H1 (cell line): ENCODE measurements around the gene CTDP1. TPM values are rescaled to one million over a fixed set of nuclear protein-coding genes. Genes with fewer than 3 reads are reported as not detected.

Experiments used
- CTCF ChIA-PET: fragments of 300-600 bp; sonication (Branson Sonifier 250); formaldehyde crosslinking; loops from one replicate; lab custom pipeline; 2021; ENCODE audit not compliant: partially characterized antibody; lab: Charles Lee
- POLR2A ChIA-PET: fragments of 300-600 bp; sonication (Branson Sonifier 250); formaldehyde crosslinking; loops from one replicate; lab custom pipeline; 2021; ENCODE audit warnings: inconsistent platforms; ENCODE audit not compliant: partially characterized antibody; lab: Charles Lee
- DNase-seq, 2 experiments: peaks; one replicate each; pipeline versions ENCODE4 v3.0.0 to v3.0.0-alpha.2; 2010 to 2022; ENCODE audit warnings: low spot score in 2 of 2, low read depth in 1 of 2, mixed read lengths in 1 of 2
- FAIRE-seq: peaks from 2 replicates; lab custom pipeline; 2011; peaks lifted over from hg19 to GRCh38; lab: Jason Lieb, UNC
- H2AFZ ChIP-seq: 2 replicates; pipeline ENCODE4 v1.8.1; 2012; ENCODE audit warnings: low read length, inconsistent platforms
- H2AK5ac ChIP-seq: 2 replicates; pipeline ENCODE4 v1.6.1; 2013; ENCODE audit warnings: low read depth, low read length
- H2BK120ac ChIP-seq: replicated peaks from 2 replicates; pipeline ENCODE3; 2013; ENCODE audit warnings: low read depth, low read length, inconsistent platforms
- H2BK12ac ChIP-seq: 2 replicates; pipeline ENCODE4 v1.6.1; 2013; ENCODE audit warnings: low read depth, low read length
- H2BK15ac ChIP-seq: 2 replicates; pipeline ENCODE4 v1.6.1; 2013; ENCODE audit warnings: low read length
- H2BK20ac ChIP-seq: 2 replicates; pipeline ENCODE4 v1.6.1; 2013; ENCODE audit warnings: low read length
- H2BK5ac ChIP-seq: 2 replicates; pipeline ENCODE4 v1.6.1; 2013; ENCODE audit warnings: low read depth, low read length
- H3K14ac ChIP-seq: 2 replicates; pipeline ENCODE4 v1.6.1; 2013; ENCODE audit warnings: inconsistent platforms; ENCODE audit not compliant: insufficient read length
- H3K18ac ChIP-seq: 2 replicates; pipeline ENCODE4 v1.6.1; 2013; ENCODE audit warnings: low read length; ENCODE audit errors: extremely low read depth
- H3K23ac ChIP-seq: 2 replicates; pipeline ENCODE4 v1.6.1; 2013; ENCODE audit warnings: inconsistent platforms; ENCODE audit not compliant: insufficient read length
- H3K23me2 ChIP-seq: 2 replicates; pipeline ENCODE4 v1.6.1; 2013; ENCODE audit warnings: low read depth, low read length
- H3K27ac ChIP-seq: 2 replicates; pipeline ENCODE4 v1.6.1; 2011; ENCODE audit warnings: low read depth, low read length, inconsistent platforms
- H3K27me3 ChIP-seq, 4 experiments: replicated peaks in 1 of 4; 1 replicate in 1 of 4; 2 replicates in 3 of 4; pipeline versions ENCODE4 v1.6.1 to v1.8.1; 2011 to 2013; ENCODE audit warnings: low read length in 3 of 4, mild to moderate bottlenecking in 3 of 4, inconsistent platforms in 2 of 4, mixed read lengths in 2 of 4, moderate library complexity in 1 of 4; ENCODE audit not compliant: control insufficient read depth in 3 of 4, insufficient read depth in 3 of 4; ENCODE audit errors: extremely low read depth in 1 of 4
- H3K36me3 ChIP-seq, 4 experiments: 2 replicates each; pipeline versions ENCODE4 v1.6.1 to v1.8.1; 2011 to 2013; ENCODE audit warnings: mild to moderate bottlenecking in 4 of 4, low read length in 3 of 4, moderate library complexity in 2 of 4, control low read depth in 1 of 4, inconsistent platforms in 1 of 4; ENCODE audit not compliant: insufficient read depth in 4 of 4, control insufficient read depth in 2 of 4
- H3K4ac ChIP-seq: replicated peaks from 2 replicates; pipeline ENCODE3; 2013; ENCODE audit warnings: low read length, low read depth, mixed read lengths, inconsistent platforms; ENCODE audit not compliant: insufficient read length
- H3K4me1 ChIP-seq, 4 experiments: replicated peaks in 1 of 4; 1 replicate in 1 of 4; 2 replicates in 3 of 4; pipeline versions ENCODE4 v1.6.1 to v1.8.1; 2011 to 2013; ENCODE audit warnings: low read length in 3 of 4, inconsistent platforms in 2 of 4, mixed read lengths in 1 of 4; ENCODE audit not compliant: insufficient read depth in 4 of 4, control insufficient read depth in 3 of 4
- H3K4me2 ChIP-seq, 2 experiments: 2 replicates each; pipeline versions ENCODE4 v1.6.1 to v1.8.1; 2011 to 2013; ENCODE audit warnings: low read depth in 2 of 2, low read length in 2 of 2, control low read depth in 1 of 2, inconsistent platforms in 1 of 2, mild to moderate bottlenecking in 1 of 2; ENCODE audit not compliant: insufficient read depth in 1 of 2
- H3K4me3 ChIP-seq, 4 experiments: fragments of 200-600, 300-600 bp in 1 of 4; sonication (generic), shearing (Covaris generic), sonication (Bioruptor Twin) in 1 of 4; 2 replicates each; pipeline versions ENCODE4 v1.5.1 to v1.8.1; 2011 to 2016; ENCODE audit warnings: low read length in 4 of 4, low read depth in 3 of 4, control low read depth in 2 of 4, inconsistent platforms in 2 of 4, mild to moderate bottlenecking in 2 of 4, mixed read lengths in 1 of 4, moderate library complexity in 1 of 4; ENCODE audit not compliant: insufficient read depth in 2 of 4; ENCODE audit errors: extremely low read depth in 1 of 4
- H3K56ac ChIP-seq: replicated peaks from 2 replicates; pipeline ENCODE3; 2013; ENCODE audit warnings: low read depth, mild to moderate bottlenecking, mixed read lengths, low read length, inconsistent platforms; ENCODE audit not compliant: insufficient read length
- H3K79me1 ChIP-seq: 2 replicates; pipeline ENCODE4 v1.6.1; 2013; ENCODE audit warnings: low read depth, low read length, control low read depth
- H3K79me2 ChIP-seq, 2 experiments: 2 replicates each; pipeline versions ENCODE4 v1.6.1 to v1.8.1; 2012 to 2013; ENCODE audit warnings: low read length in 2 of 2, mild to moderate bottlenecking in 2 of 2, inconsistent platforms in 1 of 2; ENCODE audit not compliant: insufficient read depth in 2 of 2, control insufficient read depth in 1 of 2
- H3K9ac ChIP-seq, 4 experiments: replicated peaks in 1 of 4; 1 replicate in 1 of 4; 2 replicates in 3 of 4; pipeline versions ENCODE4 v1.6.1 to v1.8.1; 2011 to 2013; ENCODE audit warnings: low read depth in 3 of 4, low read length in 3 of 4, control low read depth in 2 of 4, mild to moderate bottlenecking in 2 of 4, moderate library complexity in 2 of 4, inconsistent platforms in 1 of 4; ENCODE audit errors: extremely low read depth in 1 of 4
- H3K9me3 ChIP-seq, 2 experiments: 2 replicates each; pipeline versions ENCODE4 v1.6.1 to v1.8.1; 2012 to 2013; ENCODE audit warnings: mild to moderate bottlenecking in 2 of 2, moderate library complexity in 2 of 2, control low read depth in 1 of 2, inconsistent platforms in 1 of 2, low read depth in 1 of 2, low read length in 1 of 2, mixed read lengths in 1 of 2; ENCODE audit not compliant: insufficient read depth in 2 of 2
- H4K20me1 ChIP-seq, 2 experiments: replicated peaks in 1 of 2; 2 replicates each; pipeline versions ENCODE3 to v1.8.1; 2011 to 2013; ENCODE audit warnings: inconsistent platforms in 2 of 2, low read length in 2 of 2, mild to moderate bottlenecking in 1 of 2; ENCODE audit not compliant: insufficient read depth in 2 of 2, control insufficient read depth in 1 of 2
- H4K5ac ChIP-seq: 2 replicates; pipeline ENCODE4 v1.6.1; 2013; ENCODE audit warnings: low read length, low read depth, mixed read lengths, inconsistent platforms; ENCODE audit not compliant: insufficient read length
- H4K8ac ChIP-seq: 2 replicates; pipeline ENCODE4 v1.8.0; 2013; ENCODE audit warnings: mild to moderate bottlenecking, moderate library complexity, low read length, inconsistent platforms; ENCODE audit not compliant: insufficient read depth; ENCODE audit errors: extremely low read depth
- H4K91ac ChIP-seq: replicated peaks from 2 replicates; pipeline ENCODE3; 2013; ENCODE audit warnings: low read length, mixed read lengths, inconsistent platforms; ENCODE audit not compliant: insufficient read length
- EP300 ChIP-seq, 2 experiments: IDR thresholded peaks; 1 replicate in 1 of 2; 2 replicates in 1 of 2; pipeline ENCODE4 v1.6.1; 2011 to 2012; ENCODE audit warnings: low read depth in 2 of 2, low read length in 2 of 2, mild to moderate bottlenecking in 2 of 2, borderline replicate concordance in 1 of 2, inconsistent platforms in 1 of 2, moderate library complexity in 1 of 2
- JUND ChIP-seq: IDR thresholded peaks from 2 replicates; pipeline ENCODE4 v1.6.1; 2011; ENCODE audit warnings: mild to moderate bottlenecking, improper control_type of control experiment, low read length
- RXRA ChIP-seq: IDR thresholded peaks from 2 replicates; pipeline ENCODE4 v1.6.1; 2011; ENCODE audit warnings: low read depth, mild to moderate bottlenecking, low read length, moderate library complexity; ENCODE audit not compliant: insufficient read depth
- TAF1 ChIP-seq: IDR thresholded peaks from 2 replicates; pipeline ENCODE4 v1.6.1; 2011; ENCODE audit warnings: mild to moderate bottlenecking, low read depth, low read length
- WGBS, 2 experiments: shearing (Covaris generic) in 1 of 2; methylation state at CpG; one replicate each; pipeline versions ENCODE4 v1.1.6 to v1.1.7; 2013 to 2015; ENCODE audit warnings: low lambda C conversion rate in 2 of 2, mixed read lengths in 2 of 2, inconsistent platforms in 1 of 2, low coverage in 1 of 2, missing lambda C conversion rate in 1 of 2; ENCODE audit not compliant: insufficient replicate concordance in 2 of 2, insufficient coverage in 1 of 2, insufficient read length in 1 of 2; ENCODE audit errors: extremely low coverage in 1 of 2, missing lambda C conversion rate in 1 of 2; 5-methylcytosine and 5-hydroxymethylcytosine counted together
- polyA plus RNA-seq, 7 experiments: library from polyadenylated mRNA; depleted of rRNA in 3 of 7; stranded (reverse) in 5 of 7; unstranded in 2 of 7; fragments of >200 nt in 5 of 7; fragments of 200-250 nt in 2 of 7; gene quantifications; 1 replicate in 5 of 7; 2 replicates in 1 of 7; 4 replicates in 1 of 7; pipeline versions ENCODE4 v1.2.1 to v1.2.3, GENCODE V29; 2011 to 2013; ENCODE audit warnings: missing spikeins in 2 of 7, mixed read lengths in 2 of 7
- total RNA-seq: library from RNA; stranded (reverse); fragmentation: NEBNext Ultra II Directional; extraction: Animal tissue kit (Norgen Biotek cat#: 25700); gene quantifications from 2 replicates; pipeline ENCODE4 v1.2.1, GENCODE V29; 2021

CTDP1 gene
- total and polyA plus RNA-seq, 2 of the 8 experiments (the other 6 are each of a cell fraction or from before 2014, with no cell fraction given), result 16.6 to 37.0 TPM

DNA sequence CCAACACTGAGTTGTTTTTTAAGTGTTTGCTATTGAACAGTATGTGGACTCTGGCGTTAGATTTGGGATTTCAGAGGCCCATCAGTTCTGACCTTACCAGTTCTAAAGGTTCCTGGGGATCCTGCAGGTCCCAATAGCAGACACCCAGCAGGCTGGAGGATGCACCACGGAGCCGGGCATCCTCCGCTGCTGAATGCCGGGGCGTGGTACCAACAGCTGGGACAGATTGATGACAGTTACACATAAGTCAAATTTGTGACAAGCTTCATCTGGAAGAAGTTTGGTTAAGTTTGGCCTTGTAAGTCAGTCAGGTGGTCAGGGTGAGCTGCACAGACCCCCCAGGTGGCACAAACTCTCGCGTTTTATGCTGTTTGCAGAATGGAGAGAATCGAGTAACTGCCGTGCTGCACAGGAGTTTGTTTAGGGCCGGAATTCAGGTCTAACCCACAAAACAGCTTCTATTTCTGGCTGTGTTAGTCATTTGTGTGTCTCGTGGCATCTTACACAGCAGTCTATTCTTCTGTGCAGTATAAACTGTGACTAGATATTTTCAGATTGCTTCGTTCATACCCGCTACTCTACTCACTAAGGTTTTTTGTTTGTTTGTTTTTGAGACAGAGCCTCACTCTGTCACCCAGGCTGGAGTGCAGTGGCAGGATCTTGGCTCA lies 19.2 kb downstream of the CTDP1 start:
- Histone ChIP-seq H2BK12ac (no peak overlapping the region), H3K9ac (no peak overlapping the region), H2BK15ac (no peak overlapping the region), H2BK20ac (no peak overlapping the region), H2BK120ac (no peak overlapping the region), H4K91ac (no peak overlapping the region), H3K56ac (no peak overlapping the region), H4K20me1 (peaks cover 7 to 9% of the 10 kb centered on the region in 2 experiments), H3K79me2 (peaks cover 0 to 22% of the 10 kb centered on the region in 2 experiments; a peak in 2 of 4 replicates)
- TF ChIP-seq TAF1 (no peak), JUND (no peak), EP300 (IDR thresholded peaks at IDR 0.05; ENCODE audit: borderline replicate concordance in 1 of 2, low read depth in 2 of 2, low read length in 2 of 2) (no peak), RXRA (no peak)
- TF ChIP-seq, all 59 proteins: peak for 0
- Histone ChIP-seq H3K23me2 (no peaks in the 10 kb centered on the region; the same call in 1 of the 2 replicates), H3K4me1 (no peaks in the 10 kb centered on the region), H3K18ac (no peak overlapping the region), H3K27ac (no peak overlapping the region), H3K27me3 (no peaks in the 10 kb centered on the region), H2BK5ac (no peak overlapping the region), H3K4me3 (no peak overlapping the region), H3K14ac (no peak overlapping the region), H3K4ac (no peak overlapping the region), H3K4me2 (no peak overlapping the region), H3K23ac (no peak overlapping the region), H2AK5ac (no peak overlapping the region), H3K36me3 (peaks cover 3 to 36% (median 26%) of the 10 kb centered on the region in 4 experiments; a peak in 7 of 8 replicates), H4K8ac (no peak overlapping the region), H3K79me1 (peaks cover 9% of the 10 kb centered on the region), H2AFZ (no peak overlapping the region), H4K5ac (no peak overlapping the region), H3K9me3 (no peaks in the 10 kb centered on the region)
- ChIA-PET CTCF (interaction anchor here (1.0 kb wide), 1 partner anchor 11 kb away, joined by 3 read pairs; no protein-coding TSS in a partner anchor), POLR2A (no interaction called here)
- no peak for DNase-seq
- 94% methylated on average over 14 of the region's 14 CpGs; no CpG with 5 or more reads in 1 of the 2 experiments for WGBS, 2 experiments
- FAIRE-seq, result no peak
